ENCODE data around the gene NEGR1. TPM values are rescaled to one million over a fixed set of nuclear protein-coding genes. Genes with fewer than 3 reads are reported as not detected.

Gene NEGR1
- total and polyA plus RNA-seq, 4 donors: 0.86 to 7.3 (median 2.5) TPM

DNA sequence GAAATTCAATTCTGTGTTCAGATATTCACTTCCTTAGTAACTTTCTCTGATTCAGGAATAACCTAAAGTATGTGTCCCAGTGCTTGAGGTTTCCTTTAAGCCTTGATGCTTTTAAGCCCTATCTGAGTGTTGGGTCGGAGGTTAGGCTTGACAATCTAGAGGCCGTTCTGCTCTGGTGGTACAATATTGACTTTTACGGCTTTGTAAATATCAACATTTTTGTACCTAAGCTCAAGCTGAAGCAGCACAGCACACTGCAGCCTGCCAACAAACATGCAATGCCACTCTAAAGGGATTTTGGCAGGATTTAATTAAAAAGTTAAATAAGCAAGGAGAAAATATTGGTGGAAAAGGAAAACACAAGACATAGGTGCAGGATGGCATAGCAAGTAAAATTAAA, 279.2 kb downstream of the NEGR1 start:
- no peaks in the 10 kb centered on the region for H3K36me3 ChIP-seq (ENCODE audit: control insufficient read depth in 4 of 4, insufficient read depth in 4 of 4, low read length in 4 of 4)
- no peak overlapping the region for H3K9ac ChIP-seq (ENCODE audit: insufficient read depth in 1 of 2, low read length in 2 of 2)
- 63 to 83% methylated on average over 3 of the region's 3 CpGs for WGBS, 2 donors
- no peak for DNase-seq
- no peak overlapping the region for H3K4me3 ChIP-seq
- no peaks in the 10 kb centered on the region for H3K9me3 ChIP-seq (ENCODE audit: control insufficient read depth in 4 of 4, insufficient read depth in 3 of 4, low read length in 3 of 4)
- H3K4me1 ChIP-seq (ENCODE audit: control insufficient read depth in 5 of 5, insufficient read depth in 5 of 5, low read length in 5 of 5): peaks cover 0 to 3% (median 0%) of the 10 kb centered on the region in 5 donors
- TF ChIP-seq, protein P1, sequence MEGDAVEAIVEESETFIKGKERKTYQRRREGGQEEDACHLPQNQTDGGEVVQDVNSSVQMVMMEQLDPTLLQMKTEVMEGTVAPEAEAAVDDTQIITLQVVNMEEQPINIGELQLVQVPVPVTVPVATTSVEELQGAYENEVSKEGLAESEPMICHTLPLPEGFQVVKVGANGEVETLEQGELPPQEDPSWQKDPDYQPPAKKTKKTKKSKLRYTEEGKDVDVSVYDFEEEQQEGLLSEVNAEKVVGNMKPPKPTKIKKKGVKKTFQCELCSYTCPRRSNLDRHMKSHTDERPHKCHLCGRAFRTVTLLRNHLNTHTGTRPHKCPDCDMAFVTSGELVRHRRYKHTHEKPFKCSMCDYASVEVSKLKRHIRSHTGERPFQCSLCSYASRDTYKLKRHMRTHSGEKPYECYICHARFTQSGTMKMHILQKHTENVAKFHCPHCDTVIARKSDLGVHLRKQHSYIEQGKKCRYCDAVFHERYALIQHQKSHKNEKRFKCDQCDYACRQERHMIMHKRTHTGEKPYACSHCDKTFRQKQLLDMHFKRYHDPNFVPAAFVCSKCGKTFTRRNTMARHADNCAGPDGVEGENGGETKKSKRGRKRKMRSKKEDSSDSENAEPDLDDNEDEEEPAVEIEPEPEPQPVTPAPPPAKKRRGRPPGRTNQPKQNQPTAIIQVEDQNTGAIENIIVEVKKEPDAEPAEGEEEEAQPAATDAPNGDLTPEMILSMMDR (IDR thresholded peaks at IDR 0.05; ENCODE audit: control extremely low read depth, extremely low read depth): no peak
- ATAC-seq (ENCODE audit: insufficient read depth, low FRiP score): no peak
- no peak overlapping the region for H3K27ac ChIP-seq (ENCODE audit: low read depth in 1 of 2, low read length in 1 of 2)
- no peaks in the 10 kb centered on the region for H3K27me3 ChIP-seq (ENCODE audit: control insufficient read depth in 3 of 3, insufficient read depth in 3 of 3, low read length in 2 of 3)

DNA sequence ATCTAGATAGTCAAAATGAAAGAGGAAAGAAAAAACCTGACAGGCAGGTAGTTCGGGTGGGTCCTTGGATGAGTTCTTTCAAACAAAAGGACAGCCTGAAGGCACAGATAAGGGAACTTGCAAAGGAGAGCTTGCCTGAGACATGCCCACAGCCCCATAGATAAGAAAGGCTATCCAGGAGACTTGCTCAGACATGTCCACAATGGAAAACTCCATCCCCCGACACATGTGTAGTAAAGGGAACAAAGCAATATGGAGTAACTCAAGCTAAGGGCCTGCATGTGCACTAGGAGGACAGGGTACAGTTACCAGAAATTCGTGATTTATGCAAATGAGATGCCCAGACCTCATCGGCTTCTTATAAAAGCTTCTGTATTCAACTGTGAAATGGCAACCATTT, 281.5 kb downstream of the NEGR1 start:
- no peak overlapping the region for H3K27ac ChIP-seq (ENCODE audit: low read depth in 1 of 2, low read length in 1 of 2)
- H3K4me3 ChIP-seq: no peak overlapping the region
- H3K9ac ChIP-seq (ENCODE audit: insufficient read depth in 1 of 2, low read length in 2 of 2): no peak overlapping the region
- no peak for DNase-seq
- 81 to 84% methylated on average over 4 of the region's 4 CpGs for WGBS, 2 donors
- no peaks in the 10 kb centered on the region for H3K9me3 ChIP-seq (ENCODE audit: control insufficient read depth in 4 of 4, insufficient read depth in 3 of 4, low read length in 3 of 4)
- no peaks in the 10 kb centered on the region for H3K27me3 ChIP-seq (ENCODE audit: control insufficient read depth in 3 of 3, insufficient read depth in 3 of 3, low read length in 2 of 3)
- no peaks in the 10 kb centered on the region for H3K4me1 ChIP-seq (ENCODE audit: control insufficient read depth in 5 of 5, insufficient read depth in 5 of 5, low read length in 5 of 5)
- no peaks in the 10 kb centered on the region for H3K36me3 ChIP-seq (ENCODE audit: control insufficient read depth in 4 of 4, insufficient read depth in 4 of 4, low read length in 4 of 4)
- TF ChIP-seq, protein P1 (IDR thresholded peaks at IDR 0.05; ENCODE audit: control extremely low read depth, extremely low read depth): no peak
- ATAC-seq (ENCODE audit: insufficient read depth, low FRiP score): no peak

DNA sequence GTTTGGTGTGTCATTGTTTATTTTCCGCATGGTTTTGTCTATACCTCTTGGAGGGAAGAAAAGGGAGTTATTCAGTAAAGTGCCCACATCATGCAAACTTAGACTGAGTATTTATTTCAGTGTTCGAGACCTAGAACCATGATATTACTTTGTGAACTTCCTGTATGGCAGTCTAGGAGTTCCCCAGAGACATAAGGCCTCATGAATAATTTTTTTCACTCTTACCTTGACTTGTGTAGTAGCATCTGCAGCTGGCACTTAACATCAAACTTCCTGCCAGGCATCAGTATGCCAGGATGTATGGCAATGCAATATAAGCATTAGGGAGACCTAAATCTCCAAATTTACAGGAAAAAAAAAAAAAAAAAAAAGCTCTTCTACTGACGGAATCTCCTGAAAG, 287.7 kb downstream of the NEGR1 start:
- WGBS, 2 donors: 87 to 94% methylated on average over 3 of the region's 3 CpGs
- Histone ChIP-seq H3K9me3 (ENCODE audit: control insufficient read depth in 4 of 4, insufficient read depth in 3 of 4, low read length in 3 of 4) (no peaks in the 10 kb centered on the region), H3K4me1 (ENCODE audit: control insufficient read depth in 5 of 5, insufficient read depth in 5 of 5, low read length in 5 of 5) (no peaks in the 10 kb centered on the region), H3K4me3 (no peak overlapping the region), H3K27me3 (ENCODE audit: control insufficient read depth in 3 of 3, insufficient read depth in 3 of 3, low read length in 2 of 3) (no peaks in the 10 kb centered on the region), H3K27ac (ENCODE audit: low read depth in 1 of 2, low read length in 1 of 2) (no peak overlapping the region), H3K36me3 (ENCODE audit: control insufficient read depth in 4 of 4, insufficient read depth in 4 of 4, low read length in 4 of 4) (no peaks in the 10 kb centered on the region), H3K9ac (ENCODE audit: insufficient read depth in 1 of 2, low read length in 2 of 2) (no peak overlapping the region)
- ATAC-seq (ENCODE audit: insufficient read depth, low FRiP score): no peak
- TF ChIP-seq, protein P1 (IDR thresholded peaks at IDR 0.05; ENCODE audit: control extremely low read depth, extremely low read depth): no peak
- no peak for DNase-seq

DNA sequence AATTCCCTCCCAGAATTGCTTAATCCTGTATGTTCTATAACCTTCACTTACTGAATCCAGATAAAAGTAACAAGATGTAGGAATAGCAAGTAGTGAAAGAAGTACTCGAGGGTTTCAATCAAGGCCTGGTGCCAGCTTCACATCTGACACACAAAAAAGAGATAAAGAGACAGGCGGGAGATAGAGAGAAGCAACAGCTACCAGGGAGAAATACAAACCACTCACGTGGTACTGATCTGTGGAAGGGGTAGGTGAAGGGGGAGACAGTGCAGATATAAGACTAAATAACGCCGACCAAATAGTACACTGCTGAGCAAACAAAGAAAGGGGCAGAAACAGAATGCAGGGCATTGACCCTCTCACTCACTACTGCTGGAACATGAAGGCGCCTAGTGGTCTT, 295.2 kb downstream of the NEGR1 start:
- ATAC-seq (ENCODE audit: insufficient read depth, low FRiP score) (no peak), DNase-seq (no peak)
- Histone ChIP-seq H3K27ac (ENCODE audit: low read depth in 1 of 2, low read length in 1 of 2) (no peak overlapping the region), H3K36me3 (ENCODE audit: control insufficient read depth in 4 of 4, insufficient read depth in 4 of 4, low read length in 4 of 4) (no peaks in the 10 kb centered on the region), H3K4me1 (ENCODE audit: control insufficient read depth in 5 of 5, insufficient read depth in 5 of 5, low read length in 5 of 5) (peaks cover 0 to 5% (median 0%) of the 10 kb centered on the region in 5 donors), H3K9me3 (ENCODE audit: control insufficient read depth in 4 of 4, insufficient read depth in 3 of 4, low read length in 3 of 4) (no peaks in the 10 kb centered on the region), H3K4me3 (no peak overlapping the region), H3K27me3 (ENCODE audit: control insufficient read depth in 3 of 3, insufficient read depth in 3 of 3, low read length in 2 of 3) (no peaks in the 10 kb centered on the region), H3K9ac (ENCODE audit: insufficient read depth in 1 of 2, low read length in 2 of 2) (no peak overlapping the region)
- 70 to 82% methylated on average over 6 of the region's 6 CpGs for WGBS, 2 donors
- TF ChIP-seq, protein P1 (IDR thresholded peaks at IDR 0.05; ENCODE audit: control extremely low read depth, extremely low read depth): no peak

All from lung (tissue), 12 donors.